GM23338 (cell line): ENCODE results near the gene LRRN4.

Source experiments
- CREB1 ChIP-seq: fragments of 250-450 bp; sonication (Bioruptor Pico); IDR thresholded peaks from 2 replicates; pipeline ENCODE4 v1.5.0; 2020; ENCODE audit warnings: low read depth, mild to moderate bottlenecking, moderate library complexity
- CTCF ChIP-seq, 2 experiments: fragments of 200-600 bp in 1 of 2; sonication (generic) in 1 of 2; conservative IDR thresholded peaks; 2 replicates each; pipeline versions ENCODE4 v1.5.1 to v1.6.1; 2016 to 2017; ENCODE audit warnings: antibody characterized with exemption in 2 of 2, low read depth in 2 of 2, mild to moderate bottlenecking in 2 of 2, moderate library complexity in 1 of 2
- ETS1 ChIP-seq: IDR thresholded peaks from 2 replicates; pipeline ENCODE4 v1.6.1; 2016; ENCODE audit warnings: antibody characterized with exemption
- EZH2 ChIP-seq: fragments of 200-600 bp; sonication (generic); IDR thresholded peaks from one replicate; pipeline ENCODE4 v1.8.0; 2017; ENCODE audit warnings: antibody characterized with exemption, mild to moderate bottlenecking, low read depth; ENCODE audit not compliant: unreplicated experiment
- EZH2phosphoT487 ChIP-seq: fragments of 200-600 bp; sonication (generic); IDR thresholded peaks from one replicate; pipeline ENCODE4 v1.8.1; 2018; ENCODE audit warnings: antibody characterized with exemption; ENCODE audit not compliant: unreplicated experiment
- JUNB ChIP-seq: IDR thresholded peaks from one replicate; pipeline ENCODE4 v1.6.1; 2016; ENCODE audit warnings: antibody characterized with exemption; ENCODE audit not compliant: unreplicated experiment
- NANOG ChIP-seq: IDR thresholded peaks from 2 replicates; pipeline ENCODE4 v1.6.1; 2016; ENCODE audit warnings: antibody characterized with exemption, borderline replicate concordance
- POLR2AphosphoS5 ChIP-seq: IDR thresholded peaks from 2 replicates; pipeline ENCODE4 v1.6.1; 2016; ENCODE audit warnings: antibody characterized with exemption, low read depth
- REST ChIP-seq: IDR thresholded peaks from one replicate; pipeline ENCODE4 v1.6.1; 2018; ENCODE audit warnings: antibody characterized with exemption; ENCODE audit not compliant: unreplicated experiment
- STAT1 ChIP-seq: IDR thresholded peaks from one replicate; pipeline ENCODE4 v1.6.1; 2016; ENCODE audit warnings: antibody characterized with exemption; ENCODE audit not compliant: unreplicated experiment

GRCh38 chr20:6007529-6008103 lies 46.2 kb downstream of the LRRN4 start:
- TF ChIP-seq CTCF (conservative IDR thresholded peaks at IDR 0.05; ENCODE audit: low read depth in 2 of 2) (no peak), REST (no peak), POLR2AphosphoS5 (no peak), EZH2 (no peak), NANOG (no peak), CREB1 (no peak), EZH2phosphoT487 (no peak), STAT1 (no peak), JUNB (no peak), ETS1 (no peak)
